Activated B cell treated with CpG ODN at 0.5 μM for 24 hours (primary cell): Measurements from ENCODE around the gene BRD1. TPM values are rescaled to one million over a fixed set of nuclear protein-coding genes. Genes with fewer than 3 reads are reported as not detected.

Source experiments
- ATAC-seq: fragments of 200-7000 bp; cut with Tn5 transposase; one replicate; pipeline ENCODE4 v1.10.0; 2021; ENCODE audit warnings: low read depth, mild to moderate bottlenecking, moderate library complexity
- CTCF ChIA-PET: fragments of 350-600 bp; sonication (Branson Sonifier 250); formaldehyde crosslinking; loops from one replicate; lab custom pipeline; 2021; ENCODE audit warnings: antibody characterized with exemption; lab: Charles Lee
- POLR2A ChIA-PET: fragments of 350-600 bp; sonication (Branson Sonifier 250); formaldehyde crosslinking; loops from one replicate; lab custom pipeline; 2021; ENCODE audit warnings: antibody characterized with exemption; lab: Charles Lee
- DNase-seq: peaks from one replicate; pipeline ENCODE4 v3.0.0; 2022
- H3K27ac Mint-ChIP-seq: one replicate; pipeline ENCODE4 v1.8.0; 2020; ENCODE audit warnings: mixed read lengths
- H3K27me3 Mint-ChIP-seq: one replicate; pipeline ENCODE4 v1.8.0; 2021; ENCODE audit warnings: mixed read lengths
- H3K36me3 Mint-ChIP-seq: one replicate; pipeline ENCODE4 v1.8.0; 2021; ENCODE audit warnings: low read depth, mixed read lengths
- H3K4me1 Mint-ChIP-seq: one replicate; pipeline ENCODE4 v1.8.0; 2021; ENCODE audit warnings: mixed read lengths
- H3K4me3 Mint-ChIP-seq: one replicate; pipeline ENCODE4 v1.8.0; 2020; ENCODE audit warnings: mild to moderate bottlenecking, mixed read lengths
- H3K9me3 Mint-ChIP-seq: one replicate; pipeline ENCODE4 v1.8.0; 2020; ENCODE audit warnings: mixed read lengths
- intact Hi-C: fragments of 100-400 bp; cut with micrococcal nuclease; formaldehyde crosslinking; loops from one replicate; pipeline ENCODE4 v1.15.1; 2024
- total RNA-seq: library from RNA; stranded (reverse); gene quantifications from 2 replicates; pipeline ENCODE4 v1.2.3, GENCODE V29; 2022
- TF ChIP-seq, protein P1 (sequence below): fragments of 200-600 bp; IDR thresholded peaks from one replicate; pipeline ENCODE4 v1.8.0; 2022; ENCODE audit warnings: antibody characterized with exemption, mild to moderate bottlenecking

BRD1 gene
- total RNA-seq, 1 donor from 2014 or later = 45.8 TPM

DNA sequence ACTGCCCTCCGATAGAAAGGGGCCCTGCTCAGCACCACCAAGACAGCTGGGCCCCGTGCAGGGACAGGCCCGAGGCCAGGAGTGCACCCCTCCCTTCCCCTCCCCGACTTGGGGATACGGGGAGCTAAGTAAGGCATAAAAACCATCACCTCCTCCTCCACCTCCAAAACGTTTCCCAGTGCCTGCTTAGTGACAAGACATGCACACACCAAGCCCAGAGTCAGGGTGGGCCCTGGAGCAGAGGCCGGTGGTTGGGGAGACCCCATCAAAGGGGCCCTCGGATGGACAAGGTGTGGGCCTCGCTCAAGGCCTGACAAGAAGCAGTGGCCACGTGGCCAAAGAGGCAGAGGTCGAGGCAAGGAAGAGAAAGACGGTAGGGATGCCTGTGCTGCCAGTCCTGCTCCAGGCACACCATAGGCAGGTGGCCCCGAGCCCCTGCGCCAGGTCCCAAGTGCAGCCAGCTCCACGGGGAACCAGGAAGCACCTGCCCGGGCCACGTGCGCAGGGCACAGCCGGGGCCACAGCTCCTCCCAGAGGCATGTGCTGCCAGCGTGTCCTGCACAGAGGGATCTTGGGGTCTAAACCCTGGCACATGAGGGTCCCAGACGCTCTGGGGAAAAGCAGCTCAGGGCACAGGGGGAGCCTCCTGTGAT is 53.0 kb downstream of the BRD1 start:
- intact Hi-C loops = no loop called here
- Mint-ChIP-seq H3K4me1 (peaks cover 20% of the 10 kb centered on the region), H3K36me3 (peaks cover 54% of the 10 kb centered on the region), H3K9me3 (no peaks in the 10 kb centered on the region), H3K4me3 (no peak overlapping the region), H3K27me3 (no peaks in the 10 kb centered on the region), H3K27ac (no peak overlapping the region)
- no peak for DNase-seq
- ATAC-seq = no peak
- CTCF ChIA-PET = no interaction called here
- TF ChIP-seq, protein P1, sequence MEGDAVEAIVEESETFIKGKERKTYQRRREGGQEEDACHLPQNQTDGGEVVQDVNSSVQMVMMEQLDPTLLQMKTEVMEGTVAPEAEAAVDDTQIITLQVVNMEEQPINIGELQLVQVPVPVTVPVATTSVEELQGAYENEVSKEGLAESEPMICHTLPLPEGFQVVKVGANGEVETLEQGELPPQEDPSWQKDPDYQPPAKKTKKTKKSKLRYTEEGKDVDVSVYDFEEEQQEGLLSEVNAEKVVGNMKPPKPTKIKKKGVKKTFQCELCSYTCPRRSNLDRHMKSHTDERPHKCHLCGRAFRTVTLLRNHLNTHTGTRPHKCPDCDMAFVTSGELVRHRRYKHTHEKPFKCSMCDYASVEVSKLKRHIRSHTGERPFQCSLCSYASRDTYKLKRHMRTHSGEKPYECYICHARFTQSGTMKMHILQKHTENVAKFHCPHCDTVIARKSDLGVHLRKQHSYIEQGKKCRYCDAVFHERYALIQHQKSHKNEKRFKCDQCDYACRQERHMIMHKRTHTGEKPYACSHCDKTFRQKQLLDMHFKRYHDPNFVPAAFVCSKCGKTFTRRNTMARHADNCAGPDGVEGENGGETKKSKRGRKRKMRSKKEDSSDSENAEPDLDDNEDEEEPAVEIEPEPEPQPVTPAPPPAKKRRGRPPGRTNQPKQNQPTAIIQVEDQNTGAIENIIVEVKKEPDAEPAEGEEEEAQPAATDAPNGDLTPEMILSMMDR = no peak
- POLR2A ChIA-PET = no interaction called here

DNA sequence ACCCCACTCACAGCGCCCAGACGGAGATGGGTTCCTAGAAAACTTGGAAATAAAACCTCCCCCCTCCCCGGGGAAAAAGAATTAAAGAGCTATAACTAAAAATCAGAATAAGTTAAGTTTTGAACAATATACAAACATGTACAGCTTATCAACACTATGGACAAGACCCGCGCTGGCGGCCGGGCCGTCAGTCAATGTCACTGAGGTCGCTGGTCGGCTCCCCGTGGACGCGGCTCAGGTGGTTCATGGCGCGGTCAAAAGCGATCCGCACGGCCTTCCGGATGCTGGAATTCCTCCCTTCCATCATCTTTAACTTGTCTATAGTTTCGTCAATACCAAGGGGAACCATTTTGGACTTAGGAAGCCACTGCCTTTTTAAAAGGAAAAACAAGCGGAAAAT is 53.6 kb downstream of the BRD1 start:
- ATAC-seq (no peak), DNase-seq (no peak)
- H3K27me3 Mint-ChIP-seq = no peaks in the 10 kb centered on the region
- ChIA-PET CTCF (no interaction called here), POLR2A (no interaction called here)
- TF ChIP-seq, protein P1 = no peak
- H3K4me1 Mint-ChIP-seq = peaks cover 20% of the 10 kb centered on the region
- no peaks in the 10 kb centered on the region for H3K9me3 Mint-ChIP-seq
- intact Hi-C loops = no loop called here
- no peak overlapping the region for H3K27ac Mint-ChIP-seq
- no peak overlapping the region for H3K4me3 Mint-ChIP-seq
- H3K36me3 Mint-ChIP-seq = peaks cover 50% of the 10 kb centered on the region

DNA sequence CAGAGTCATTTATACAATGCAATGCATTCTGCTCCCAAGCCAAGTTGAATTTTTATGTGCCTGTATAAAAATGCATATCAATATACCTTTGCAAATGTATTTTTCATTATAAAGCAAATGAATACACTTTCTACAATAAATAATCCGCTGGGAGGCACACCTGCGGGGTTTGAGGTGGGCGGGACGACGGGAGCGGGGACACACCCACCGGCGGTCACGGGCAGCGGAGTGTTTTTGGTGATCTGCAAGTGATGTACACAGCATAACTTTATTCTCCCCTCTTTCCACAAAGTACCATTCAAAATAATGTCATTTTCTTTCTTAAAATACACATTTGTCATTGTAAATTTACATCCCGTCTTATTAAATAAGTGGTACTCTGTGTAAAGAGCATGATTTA is 54.1 kb downstream of the BRD1 start:
- Mint-ChIP-seq H3K27me3 (no peaks in the 10 kb centered on the region), H3K4me1 (peaks cover 20% of the 10 kb centered on the region), H3K4me3 (no peak overlapping the region), H3K27ac (no peak overlapping the region), H3K9me3 (no peaks in the 10 kb centered on the region), H3K36me3 (peaks cover 46% of the 10 kb centered on the region)
- TF ChIP-seq, protein P1 = no peak
- ChIA-PET CTCF (no interaction called here), POLR2A (no interaction called here)
- DNase-seq (no peak), ATAC-seq (no peak)
- intact Hi-C loops = no loop called here

DNA sequence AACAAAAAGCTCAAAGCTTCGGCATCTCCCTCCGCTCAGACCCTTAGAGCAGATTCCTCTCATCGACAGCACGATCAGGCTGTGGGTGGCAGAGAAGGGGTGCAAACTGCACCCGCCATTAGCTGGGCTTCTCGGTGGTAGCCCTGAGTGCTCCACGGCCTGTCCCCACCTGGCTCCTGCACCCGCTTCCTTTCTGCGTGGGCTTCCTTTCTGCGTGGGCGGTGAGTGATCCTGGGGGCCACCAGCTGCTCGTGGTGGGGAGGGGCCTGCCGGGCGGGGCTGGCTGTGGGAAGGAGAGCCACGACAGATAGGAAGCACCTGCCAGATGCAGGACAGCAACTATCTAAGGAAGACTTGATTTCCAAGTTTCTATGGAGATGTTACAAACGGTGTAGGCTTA is 55.0 kb downstream of the BRD1 start:
- Mint-ChIP-seq H3K36me3 (peaks cover 40% of the 10 kb centered on the region), H3K4me1 (peaks cover 20% of the 10 kb centered on the region), H3K27ac (no peak overlapping the region), H3K4me3 (no peak overlapping the region), H3K9me3 (no peaks in the 10 kb centered on the region), H3K27me3 (no peaks in the 10 kb centered on the region)
- no peak for ATAC-seq
- no peak for DNase-seq
- POLR2A ChIA-PET = interaction anchor here (0.9 kb wide), 1 partner anchor 82 kb away, joined by 4 read pairs; no protein-coding TSS in a partner anchor
- TF ChIP-seq, protein P1 = no peak
- intact Hi-C loops = no loop called here
- CTCF ChIA-PET = interaction anchor here (1.2 kb wide), 1 partner anchor 158 kb away, joined by 4 read pairs; no protein-coding TSS in a partner anchor

DNA sequence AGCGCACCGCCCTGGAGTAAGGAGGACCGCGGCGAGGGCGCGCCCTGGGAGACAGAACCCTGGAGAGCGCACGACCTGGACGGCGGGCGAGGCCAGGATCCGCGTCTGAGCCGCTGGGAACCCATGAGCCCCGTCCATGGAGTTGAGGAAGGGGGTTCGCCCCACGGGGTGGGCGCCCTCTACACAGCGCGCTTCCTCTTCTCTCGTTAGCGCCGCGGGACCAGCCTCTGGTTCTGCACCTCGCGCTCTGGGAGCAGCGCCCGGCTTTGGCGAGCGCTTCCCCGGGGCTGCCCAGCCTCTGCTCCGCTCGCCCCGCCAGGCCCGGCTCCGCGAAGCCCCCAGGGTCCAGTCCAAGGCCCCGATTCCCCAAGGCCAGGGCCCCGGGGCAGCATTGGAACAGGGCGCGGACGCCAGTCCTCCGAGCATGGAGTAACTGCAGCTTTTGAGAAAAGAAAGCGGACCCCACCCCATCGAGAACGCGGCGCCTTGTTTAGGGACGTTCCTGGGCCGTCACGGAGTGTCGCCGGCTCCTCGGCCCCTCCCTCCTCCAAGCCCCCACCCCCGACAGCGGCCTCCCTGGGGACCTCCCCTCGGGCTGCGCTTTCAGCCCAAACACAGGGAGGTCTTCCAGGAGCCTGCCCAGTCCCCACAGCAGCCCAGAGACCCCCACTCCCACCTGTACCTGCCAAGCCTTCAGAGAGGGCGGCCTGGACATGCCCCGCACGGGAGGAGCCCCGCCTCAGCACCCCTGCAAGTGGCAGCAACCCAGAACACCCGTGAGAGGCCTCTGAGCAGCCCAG is 56.2 kb downstream of the BRD1 start:
- Mint-ChIP-seq H3K27me3 (no peaks in the 10 kb centered on the region), H3K27ac (no peak overlapping the region), H3K9me3 (peaks cover 4% of the 10 kb centered on the region), H3K36me3 (peaks cover 31% of the 10 kb centered on the region), H3K4me3 (no peak overlapping the region), H3K4me1 (peaks cover 20% of the 10 kb centered on the region)
- DNase-seq = no peak
- CTCF ChIA-PET = interaction anchor here (1.2 kb wide), 1 partner anchor 159 kb away, joined by 4 read pairs; no protein-coding TSS in a partner anchor
- intact Hi-C loops = no loop called here
- TF ChIP-seq, protein P1 = no peak
- no peak for ATAC-seq
- POLR2A ChIA-PET = interaction anchor here (0.6 to 0.9 kb wide), 2 partner anchors 83 to 854 kb away, joined by 3 to 4 read pairs; no protein-coding TSS in a partner anchor
